ENCODE measurements around the gene OR2T8. TPM values are rescaled to one million over a fixed set of nuclear protein-coding genes. Genes with fewer than 3 reads are reported as not detected.
"Not testable (repeated sequence)": the region's sequence is repeated elsewhere in the genome, so short reads cannot be mapped to it uniquely, and the experiment has no call there.

The OR2T8 gene
- total and polyA plus RNA-seq, 4 donors, result 0.20 to 2.1 (median 1.1) TPM

GRCh38 chr1:247908766-247909165 is 11.3 kb upstream of the OR2T8 start:
- no peak overlapping the region for H3K27ac ChIP-seq (ENCODE audit: low read depth, low read length)
- WGBS (ENCODE audit: insufficient coverage), result 92% methylated on average over 3 of the region's 5 CpGs
- no peak overlapping the region for H3K4me3 ChIP-seq (ENCODE audit: low read depth, low read length)
- no peak for DNase-seq (ENCODE audit: low read depth in 4 of 6, low spot score in 6 of 6)
- H3K27me3 ChIP-seq (ENCODE audit: control insufficient read depth, insufficient read depth, low read length), result no peaks in the 10 kb centered on the region
- no peaks in the 10 kb centered on the region for H3K4me1 ChIP-seq (ENCODE audit: control insufficient read depth, insufficient read depth, low read length)
- peaks cover 4% of the 10 kb centered on the region for H3K9me3 ChIP-seq (ENCODE audit: control insufficient read depth, insufficient read depth, low read length)
- no peaks in the 10 kb centered on the region for H3K36me3 ChIP-seq (ENCODE audit: control insufficient read depth, insufficient read depth, low read length)

- H3K9me3 ChIP-seq (ENCODE audit: control insufficient read depth, insufficient read depth, low read length), result peaks cover 4% of the 10 kb centered on the region
- DNase-seq (ENCODE audit: low read depth in 4 of 6, low spot score in 6 of 6), result no peak
- no peaks in the 10 kb centered on the region for H3K36me3 ChIP-seq (ENCODE audit: control insufficient read depth, insufficient read depth, low read length)
- H3K4me1 ChIP-seq (ENCODE audit: control insufficient read depth, insufficient read depth, low read length), result no peaks in the 10 kb centered on the region
- H3K27me3 ChIP-seq (ENCODE audit: control insufficient read depth, insufficient read depth, low read length), result no peaks in the 10 kb centered on the region
- H3K27ac ChIP-seq (ENCODE audit: low read depth, low read length), result no peak overlapping the region
- WGBS (ENCODE audit: insufficient coverage), result 76% methylated on average over 2 of the region's 2 CpGs
- no peak overlapping the region for H3K4me3 ChIP-seq (ENCODE audit: low read depth, low read length)
Observed at GRCh38 chr1:247913786-247914185, 6.3 kb upstream of the OR2T8 start.

- 63% methylated on average over 3 of the region's 4 CpGs for WGBS (ENCODE audit: insufficient coverage)
Observed at GRCh38 chr1:247914941-247915662, 5.0 kb upstream of the OR2T8 start.

GRCh38 chr1:247923941-247924340 is 3.9 kb downstream of the OR2T8 start:
- DNase-seq (ENCODE audit: low read depth in 4 of 6, low spot score in 6 of 6), result no peak
- Histone ChIP-seq H3K27me3 (ENCODE audit: control insufficient read depth, insufficient read depth, low read length) (no peaks in the 10 kb centered on the region), H3K4me1 (ENCODE audit: control insufficient read depth, insufficient read depth, low read length) (no peaks in the 10 kb centered on the region), H3K27ac (ENCODE audit: low read depth, low read length) (no peak overlapping the region), H3K36me3 (ENCODE audit: control insufficient read depth, insufficient read depth, low read length) (no peaks in the 10 kb centered on the region), H3K9me3 (ENCODE audit: control insufficient read depth, insufficient read depth, low read length) (no peaks in the 10 kb centered on the region), H3K4me3 (ENCODE audit: low read depth, low read length) (no peak overlapping the region)
- WGBS (ENCODE audit: insufficient coverage), result no CpG with 5 or more reads among the region's 3 CpGs

More at GRCh38 chr1:247914941-247915662, 5.0 kb upstream of the OR2T8 start:
- H3K4me1 ChIP-seq (ENCODE audit: control insufficient read depth, insufficient read depth, low read length), result no peaks in the 10 kb centered on the region
- H3K27ac ChIP-seq (ENCODE audit: low read depth, low read length), result no peak overlapping the region
- no peak for DNase-seq (ENCODE audit: low read depth in 4 of 6, low spot score in 6 of 6)
- peaks cover 3% of the 10 kb centered on the region for H3K9me3 ChIP-seq (ENCODE audit: control insufficient read depth, insufficient read depth, low read length)
- H3K36me3 ChIP-seq (ENCODE audit: control insufficient read depth, insufficient read depth, low read length), result no peaks in the 10 kb centered on the region
- H3K27me3 ChIP-seq (ENCODE audit: control insufficient read depth, insufficient read depth, low read length), result no peaks in the 10 kb centered on the region
- H3K4me3 ChIP-seq (ENCODE audit: low read depth, low read length), result no peak overlapping the region

- Histone ChIP-seq H3K27ac (ENCODE audit: low read depth, low read length) (no peak within 1 kb of the TSS), H3K9me3 (ENCODE audit: control insufficient read depth, insufficient read depth, low read length) (no peaks in the 10 kb centered on the region), H3K36me3 (ENCODE audit: control insufficient read depth, insufficient read depth, low read length) (no peaks in the 10 kb centered on the region), H3K27me3 (ENCODE audit: control insufficient read depth, insufficient read depth, low read length) (no peaks in the 10 kb centered on the region), H3K4me1 (ENCODE audit: control insufficient read depth, insufficient read depth, low read length) (no peaks in the 10 kb centered on the region), H3K4me3 (ENCODE audit: low read depth, low read length) (no peak within 1 kb of the TSS)
- WGBS (ENCODE audit: insufficient coverage), result 93% methylated on average over 7 of the region's 9 CpGs
- DNase-seq (ENCODE audit: low read depth in 4 of 6, low spot score in 6 of 6), result no peak
Observed at GRCh38 chr1:247924868-247925267, 4.8 kb downstream of the OR2T8 start, which contains the start of gene OR2AJ1. OR2AJ1 (plus strand) TSS chr1:247924889; CDS start chr1:247933769, 8,880 bp downstream.

GRCh38 chr1:247933989-247934388 is 13.9 kb downstream of the OR2T8 start:
- H3K27me3 ChIP-seq (ENCODE audit: control insufficient read depth, insufficient read depth, low read length), result no peaks in the 10 kb centered on the region
- H3K9me3 ChIP-seq (ENCODE audit: control insufficient read depth, insufficient read depth, low read length), result no peaks in the 10 kb centered on the region
- no peak overlapping the region for H3K27ac ChIP-seq (ENCODE audit: low read depth, low read length)
- peaks cover 4% of the 10 kb centered on the region for H3K4me1 ChIP-seq (ENCODE audit: control insufficient read depth, insufficient read depth, low read length)
- 93% methylated on average over 6 of the region's 8 CpGs for WGBS (ENCODE audit: insufficient coverage)
- no peak overlapping the region for H3K4me3 ChIP-seq (ENCODE audit: low read depth, low read length)
- no peak for DNase-seq (ENCODE audit: low read depth in 4 of 6, low spot score in 6 of 6)
- H3K36me3 ChIP-seq (ENCODE audit: control insufficient read depth, insufficient read depth, low read length), result no peaks in the 10 kb centered on the region

- DNase-seq (ENCODE audit: low read depth in 4 of 6, low spot score in 6 of 6), result no peak
- H3K27ac ChIP-seq (ENCODE audit: low read depth, low read length), result no peak overlapping the region
- no peaks in the 10 kb centered on the region for H3K27me3 ChIP-seq (ENCODE audit: control insufficient read depth, insufficient read depth, low read length)
- WGBS (ENCODE audit: insufficient coverage), result 89% methylated on average over 7 of the region's 9 CpGs
- no peaks in the 10 kb centered on the region for H3K9me3 ChIP-seq (ENCODE audit: control insufficient read depth, insufficient read depth, low read length)
- no peaks in the 10 kb centered on the region for H3K36me3 ChIP-seq (ENCODE audit: control insufficient read depth, insufficient read depth, low read length)
- no peak overlapping the region for H3K4me3 ChIP-seq (ENCODE audit: low read depth, low read length)
- peaks cover 4% of the 10 kb centered on the region for H3K4me1 ChIP-seq (ENCODE audit: control insufficient read depth, insufficient read depth, low read length)
Observed at GRCh38 chr1:247935781-247936180, 15.7 kb downstream of the OR2T8 start.

GRCh38 chr1:247936415-247936814 is 16.4 kb downstream of the OR2T8 start:
- Histone ChIP-seq H3K36me3 (ENCODE audit: control insufficient read depth, insufficient read depth, low read length) (no peaks in the 10 kb centered on the region), H3K27me3 (ENCODE audit: control insufficient read depth, insufficient read depth, low read length) (no peaks in the 10 kb centered on the region), H3K27ac (ENCODE audit: low read depth, low read length) (no peak overlapping the region), H3K4me3 (ENCODE audit: low read depth, low read length) (no peak overlapping the region), H3K9me3 (ENCODE audit: control insufficient read depth, insufficient read depth, low read length) (no peaks in the 10 kb centered on the region), H3K4me1 (ENCODE audit: control insufficient read depth, insufficient read depth, low read length) (peaks cover 4% of the 10 kb centered on the region)
- WGBS (ENCODE audit: insufficient coverage), result 96% methylated on average over 18 of the region's 18 CpGs
- DNase-seq (ENCODE audit: low read depth in 4 of 6, low spot score in 6 of 6), result no peak

GRCh38 chr1:247936965-247937734 is 17.1 kb downstream of the OR2T8 start:
- H3K27me3 ChIP-seq (ENCODE audit: control insufficient read depth, insufficient read depth, low read length); H3K9me3 ChIP-seq (ENCODE audit: control insufficient read depth, insufficient read depth, low read length); H3K4me1 ChIP-seq (ENCODE audit: control insufficient read depth, insufficient read depth, low read length); H3K27ac ChIP-seq (ENCODE audit: low read depth, low read length); H3K36me3 ChIP-seq (ENCODE audit: control insufficient read depth, insufficient read depth, low read length): not testable (repeated sequence)
- WGBS (ENCODE audit: insufficient coverage), result 2% methylated on average over 41 of the region's 44 CpGs
- peak; percentile 21 to 83 (median 48) for DNase-seq (ENCODE audit: low read depth in 4 of 6, low spot score in 6 of 6)
- H3K4me3 ChIP-seq (ENCODE audit: low read depth, low read length), result peak overlapping the region; percentile 38

- no peaks in the 10 kb centered on the region for H3K27me3 ChIP-seq (ENCODE audit: control insufficient read depth, insufficient read depth, low read length)
- H3K9me3 ChIP-seq (ENCODE audit: control insufficient read depth, insufficient read depth, low read length), result no peaks in the 10 kb centered on the region
- H3K4me3 ChIP-seq (ENCODE audit: low read depth, low read length), result no peak overlapping the region
- WGBS (ENCODE audit: insufficient coverage), result 71% methylated on average over 3 of the region's 6 CpGs
- H3K36me3 ChIP-seq (ENCODE audit: control insufficient read depth, insufficient read depth, low read length), result no peaks in the 10 kb centered on the region
- no peaks in the 10 kb centered on the region for H3K4me1 ChIP-seq (ENCODE audit: control insufficient read depth, insufficient read depth, low read length)
- H3K27ac ChIP-seq (ENCODE audit: low read depth, low read length), result no peak overlapping the region
- DNase-seq (ENCODE audit: low read depth in 4 of 6, low spot score in 6 of 6), result no peak
Observed at GRCh38 chr1:247942624-247943023, 22.6 kb downstream of the OR2T8 start.

Measured in spinal cord (tissue), 10 donors.